Stomach smooth muscle (tissue), 2 donors: Measurements from ENCODE around the gene IL4.

Source experiments
- H3K27ac ChIP-seq: one replicate; pipeline ENCODE4 v1.7.0; 2013; ENCODE audit warnings: mild to moderate bottlenecking, low read length, inconsistent platforms
- H3K27me3 ChIP-seq, 2 donors: one replicate each; pipeline ENCODE4 v1.7.0; 2013; ENCODE audit warnings: low read length in 2 of 2; ENCODE audit not compliant: insufficient read depth in 2 of 2, control insufficient read depth in 1 of 2
- H3K36me3 ChIP-seq, 2 donors: one replicate each; pipeline ENCODE4 v1.7.0; 2013; ENCODE audit warnings: low read length in 2 of 2; ENCODE audit not compliant: control insufficient read depth in 2 of 2, insufficient read depth in 2 of 2
- H3K4me1 ChIP-seq: one replicate; pipeline ENCODE4 v1.7.0; 2013; ENCODE audit warnings: low read length; ENCODE audit not compliant: control insufficient read depth, insufficient read depth
- H3K4me3 ChIP-seq, 2 donors: one replicate each; pipeline ENCODE4 v1.7.0; 2013; ENCODE audit warnings: low read length in 2 of 2
- H3K9ac ChIP-seq, 2 donors: one replicate each; pipeline ENCODE4 v1.7.0; 2013; ENCODE audit warnings: low read length in 2 of 2, mild to moderate bottlenecking in 1 of 2
- H3K9me3 ChIP-seq, 2 donors: one replicate each; pipeline ENCODE4 v1.7.0; 2013; ENCODE audit warnings: low read length in 2 of 2; ENCODE audit not compliant: control insufficient read depth in 2 of 2
- donor health status: healthy.
- donor health status: Pancreatic carcinoma.

Gene IL4

GRCh38 chr5:132708645-132709044 is 34.9 kb downstream of the IL4 start:
- Histone ChIP-seq H3K27me3 (no peaks in the 10 kb centered on the region), H3K36me3 (no peaks in the 10 kb centered on the region), H3K4me1 (no peaks in the 10 kb centered on the region), H3K9me3 (no peaks in the 10 kb centered on the region), H3K9ac (no peak overlapping the region), H3K4me3 (no peak overlapping the region), H3K27ac (no peak overlapping the region)

- Histone ChIP-seq H3K4me1 (no peaks in the 10 kb centered on the region), H3K9me3 (no peaks in the 10 kb centered on the region), H3K9ac (no peak overlapping the region), H3K27me3 (no peaks in the 10 kb centered on the region), H3K36me3 (no peaks in the 10 kb centered on the region), H3K27ac (no peak overlapping the region), H3K4me3 (no peak overlapping the region)
Observed at GRCh38 chr5:132714456-132715307, 40.9 kb downstream of the IL4 start.

DNA sequence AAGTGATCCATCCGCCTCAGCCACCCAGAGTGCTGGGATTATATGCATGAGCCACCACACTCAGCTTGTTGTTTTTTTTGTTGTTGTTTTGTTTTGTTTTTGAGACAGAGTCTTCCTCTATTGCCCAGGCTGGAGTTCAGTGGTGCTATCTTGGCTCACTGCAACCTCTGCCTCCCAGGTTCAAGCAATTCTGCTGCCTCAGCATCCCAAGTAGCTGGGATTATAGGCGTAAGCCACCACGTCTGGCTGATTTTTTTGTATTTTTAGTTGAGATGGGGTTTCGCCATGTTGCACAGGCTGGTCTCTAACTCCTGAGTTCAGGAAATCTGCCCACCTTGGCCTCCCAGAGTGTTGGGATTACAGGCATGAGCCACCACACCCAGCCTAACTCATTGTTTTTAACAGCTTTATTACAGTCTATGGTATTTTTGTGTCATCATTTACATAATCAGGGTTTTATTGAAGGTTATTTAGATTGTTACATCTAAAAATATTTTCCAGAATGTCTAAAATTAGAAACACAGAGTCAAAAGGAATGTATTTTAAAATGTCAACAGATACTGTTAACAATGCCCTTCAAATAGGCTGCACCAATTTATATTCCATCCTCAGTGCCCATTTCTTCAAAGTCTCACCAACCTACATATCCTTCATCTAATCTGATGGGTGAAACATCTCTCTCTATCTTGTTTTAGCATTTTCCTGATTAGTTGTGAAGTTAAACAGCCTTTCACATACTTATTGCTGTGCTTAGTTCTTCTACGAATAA is 44.9 kb downstream of the IL4 start:
- Histone ChIP-seq H3K27ac (no peak overlapping the region), H3K9ac (no peak overlapping the region), H3K9me3 (no peaks in the 10 kb centered on the region), H3K4me1 (no peaks in the 10 kb centered on the region), H3K27me3 (no peaks in the 10 kb centered on the region), H3K36me3 (no peaks in the 10 kb centered on the region), H3K4me3 (no peak overlapping the region)

DNA sequence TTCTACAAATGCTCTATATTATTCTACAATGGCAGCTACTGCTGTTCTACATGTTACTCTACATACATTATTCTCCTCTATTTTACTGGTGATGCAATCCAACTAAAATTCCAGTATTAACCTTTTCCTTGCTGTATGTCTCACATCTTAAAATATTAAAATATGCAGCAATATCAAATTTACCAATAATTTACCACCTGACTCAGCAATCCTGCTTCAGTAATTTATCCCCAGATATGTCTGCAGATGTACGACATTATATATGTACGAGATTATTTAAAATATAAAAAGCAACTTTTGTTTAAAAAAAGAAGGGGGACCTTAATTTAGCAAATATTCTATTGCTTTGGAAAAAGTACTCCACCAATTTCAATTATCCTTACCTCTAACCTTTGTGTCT is 52.0 kb downstream of the IL4 start:
- no peak overlapping the region for H3K4me3 ChIP-seq
- no peaks in the 10 kb centered on the region for H3K27me3 ChIP-seq
- H3K9ac ChIP-seq = no peak overlapping the region
- no peaks in the 10 kb centered on the region for H3K36me3 ChIP-seq
- H3K4me1 ChIP-seq = no peaks in the 10 kb centered on the region
- H3K27ac ChIP-seq = no peak overlapping the region
- no peaks in the 10 kb centered on the region for H3K9me3 ChIP-seq

DNA sequence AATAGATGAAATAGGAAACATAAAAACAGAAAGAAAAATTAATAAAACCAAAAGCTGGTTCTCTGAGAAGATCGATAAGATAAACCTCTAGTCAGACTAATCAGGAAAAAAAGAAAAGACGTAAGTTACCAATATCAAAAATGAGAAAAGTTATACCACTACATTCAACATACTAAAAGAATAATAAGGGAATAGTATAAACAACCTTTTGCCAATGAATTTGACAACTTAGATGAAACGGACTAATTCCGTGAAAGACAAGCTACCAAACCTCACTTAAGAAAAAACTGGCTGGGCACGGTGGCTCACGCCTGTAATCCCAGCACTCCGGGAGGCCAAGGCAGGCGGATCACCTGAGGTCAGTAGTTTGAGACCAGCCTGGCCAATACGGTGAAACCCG is 56.1 kb downstream of the IL4 start:
- H3K4me1 ChIP-seq = no peaks in the 10 kb centered on the region
- H3K9ac ChIP-seq = no peak overlapping the region
- no peaks in the 10 kb centered on the region for H3K36me3 ChIP-seq
- H3K27ac ChIP-seq = no peak overlapping the region
- H3K9me3 ChIP-seq = no peaks in the 10 kb centered on the region
- no peak overlapping the region for H3K4me3 ChIP-seq
- H3K27me3 ChIP-seq = no peaks in the 10 kb centered on the region
